Hepatocyte (in vitro differentiated cells): ENCODE data around the gene AKT1. TPM values are rescaled to one million over a fixed set of nuclear protein-coding genes. Genes with fewer than 3 reads are reported as not detected.

Experiments
- DNase-seq: peaks from one replicate; pipeline ENCODE4 v3.0.0-alpha.2; 2016; ENCODE audit warnings: low spot score
- H2AFZ ChIP-seq: fragments of 200-600 bp; sonication (generic); 2 replicates; pipeline ENCODE4 v1.6.0; 2016; ENCODE audit warnings: antibody characterized with exemption, mild to moderate bottlenecking
- H3K27ac ChIP-seq: fragments of 200-600 bp; sonication (generic); 2 replicates; pipeline ENCODE4 v1.5.1; 2016; ENCODE audit warnings: mild to moderate bottlenecking
- H3K27me3 ChIP-seq: fragments of 200-600 bp; sonication (generic); 2 replicates; pipeline ENCODE4 v1.6.1; 2016
- H3K36me3 ChIP-seq: fragments of 200-600 bp; sonication (generic); replicated peaks from 2 replicates; pipeline ENCODE4 v1.5.1; 2016; ENCODE audit warnings: low read depth; ENCODE audit not compliant: insufficient read depth
- H3K4me1 ChIP-seq: fragments of 200-600 bp; sonication (generic); 2 replicates; pipeline ENCODE4 v1.5.1; 2016; ENCODE audit warnings: mild to moderate bottlenecking, moderate library complexity; ENCODE audit not compliant: insufficient read depth
- H3K4me2 ChIP-seq: fragments of 200-600 bp; sonication (generic); 2 replicates; pipeline ENCODE4 v1.6.0; 2016
- H3K4me3 ChIP-seq: fragments of 200-600 bp; sonication (generic); 2 replicates; pipeline ENCODE4 v1.5.1; 2016; ENCODE audit warnings: mild to moderate bottlenecking
- H3K79me2 ChIP-seq: fragments of 200-600 bp; sonication (generic); 2 replicates; pipeline ENCODE4 v1.6.0; 2017; ENCODE audit warnings: mild to moderate bottlenecking
- H3K9me2 ChIP-seq: fragments of 200-600 bp; sonication (generic); replicated peaks from 2 replicates; pipeline ENCODE4 v1.6.0; 2017; ENCODE audit warnings: mild to moderate bottlenecking; ENCODE audit not compliant: insufficient read depth
- H3K9me3 ChIP-seq: fragments of 200-600 bp; sonication (generic); 2 replicates; pipeline ENCODE4 v1.5.1; 2016; ENCODE audit warnings: low read depth, mild to moderate bottlenecking
- H4K20me1 ChIP-seq: fragments of 200-600 bp; sonication (generic); 2 replicates; pipeline ENCODE4 v1.6.0; 2016; ENCODE audit warnings: mild to moderate bottlenecking; ENCODE audit not compliant: insufficient read depth, poor library complexity, severe bottlenecking
- EZH2 ChIP-seq: fragments of 200-600 bp; sonication (generic); IDR thresholded peaks from 2 replicates; pipeline ENCODE4 v1.6.1; 2016; ENCODE audit warnings: antibody characterized with exemption, mild to moderate bottlenecking, borderline replicate concordance
- EZH2phosphoT487 ChIP-seq: fragments of 200-600 bp; sonication (generic); IDR thresholded peaks from one replicate; pipeline ENCODE4 v1.6.1; 2018; ENCODE audit warnings: antibody characterized with exemption, mild to moderate bottlenecking, low read depth, moderate library complexity; ENCODE audit not compliant: unreplicated experiment, severe bottlenecking
- whole genome bisulfite sequencing: methylation state at CpG from one replicate; pipeline ENCODE4 v1.1.6; 2016; ENCODE audit warnings: low lambda C conversion rate; ENCODE audit errors: missing lambda C conversion rate; 5-methylcytosine and 5-hydroxymethylcytosine counted together
- polyA plus RNA-seq: library from polyadenylated mRNA; unstranded; fragments of >200 nt; fragmentation: Nextera tagmentation; extraction: Ambion mirVana; gene quantifications from 2 replicates; pipeline ENCODE4 v1.2.1, GENCODE V29; 2016
- total RNA-seq: library from RNA; depleted of rRNA; stranded (reverse); fragments of >200 nt; gene quantifications from 2 replicates; pipeline ENCODE4 v1.2.3, GENCODE V29; 2014
- TF ChIP-seq, protein P1 (sequence below): fragments of 200-600 bp; sonication (generic); IDR thresholded peaks from 2 replicates; pipeline ENCODE4 v1.5.1; 2016; ENCODE audit warnings: antibody characterized with exemption, mild to moderate bottlenecking; ENCODE audit not compliant: poor library complexity

AKT1 gene
- total and polyA plus RNA-seq, 2 experiments from 2014 or later: 124 to 159 TPM

DNA sequence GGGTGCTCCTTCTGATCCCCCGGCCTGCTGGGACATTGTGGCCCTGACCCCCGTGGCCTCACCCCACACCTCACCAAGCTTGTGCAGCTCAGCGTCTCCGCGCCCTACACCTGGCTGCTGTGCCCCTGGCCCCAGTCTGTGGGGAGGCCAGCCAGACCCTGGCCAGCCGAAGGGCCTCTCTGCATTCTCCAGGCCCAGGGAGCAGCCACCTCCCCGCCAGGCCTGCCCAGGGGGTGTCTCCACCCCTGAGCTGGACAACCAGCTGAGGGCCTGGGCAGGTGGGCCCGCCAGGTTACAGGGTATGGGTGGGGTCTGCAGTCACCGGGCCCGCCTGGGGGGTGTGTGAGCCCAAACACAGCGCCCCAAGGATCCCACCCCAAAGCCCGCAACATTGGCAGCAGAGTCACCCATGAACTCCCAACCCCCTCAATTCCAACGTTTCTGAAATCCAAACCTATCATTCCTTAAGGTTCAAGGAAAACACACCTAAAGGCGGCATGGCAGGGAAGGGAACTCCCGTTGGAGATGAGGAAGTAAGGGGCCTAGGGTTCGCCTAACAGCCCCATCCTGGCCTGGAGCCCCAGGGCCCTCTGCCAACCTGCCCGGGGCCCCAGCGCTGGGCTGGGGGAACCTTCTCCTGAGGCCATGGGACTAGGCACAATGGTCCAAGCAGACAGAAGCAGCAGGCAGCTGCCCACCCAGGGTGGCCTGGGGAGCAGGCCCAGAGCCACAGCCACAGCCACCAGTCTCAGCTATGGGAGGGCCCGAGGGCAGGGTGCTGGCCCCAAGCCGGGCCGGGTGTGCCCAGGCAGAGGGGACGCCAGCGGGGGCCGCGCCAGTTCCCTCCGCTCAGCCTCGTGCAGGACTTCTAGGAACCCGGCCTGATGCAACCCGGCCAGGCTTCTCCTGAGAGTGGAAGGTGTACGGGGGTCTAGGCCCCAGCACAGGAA, 8.5 kb downstream of the AKT1 start:
- Histone ChIP-seq H3K9me2 (no peaks in the 10 kb centered on the region), H3K79me2 (peaks cover 66% of the 10 kb centered on the region), H3K27ac (no peak overlapping the region), H3K9me3 (no peaks in the 10 kb centered on the region), H4K20me1 (peaks cover 62% of the 10 kb centered on the region), H3K4me2 (no peak overlapping the region), H3K27me3 (no peaks in the 10 kb centered on the region), H3K4me3 (no peak overlapping the region), H3K4me1 (no peaks in the 10 kb centered on the region), H3K36me3 (no peaks in the 10 kb centered on the region), H2AFZ (no peak overlapping the region)
- WGBS: 95% methylated on average over 29 of the region's 30 CpGs
- TF ChIP-seq, protein P1, sequence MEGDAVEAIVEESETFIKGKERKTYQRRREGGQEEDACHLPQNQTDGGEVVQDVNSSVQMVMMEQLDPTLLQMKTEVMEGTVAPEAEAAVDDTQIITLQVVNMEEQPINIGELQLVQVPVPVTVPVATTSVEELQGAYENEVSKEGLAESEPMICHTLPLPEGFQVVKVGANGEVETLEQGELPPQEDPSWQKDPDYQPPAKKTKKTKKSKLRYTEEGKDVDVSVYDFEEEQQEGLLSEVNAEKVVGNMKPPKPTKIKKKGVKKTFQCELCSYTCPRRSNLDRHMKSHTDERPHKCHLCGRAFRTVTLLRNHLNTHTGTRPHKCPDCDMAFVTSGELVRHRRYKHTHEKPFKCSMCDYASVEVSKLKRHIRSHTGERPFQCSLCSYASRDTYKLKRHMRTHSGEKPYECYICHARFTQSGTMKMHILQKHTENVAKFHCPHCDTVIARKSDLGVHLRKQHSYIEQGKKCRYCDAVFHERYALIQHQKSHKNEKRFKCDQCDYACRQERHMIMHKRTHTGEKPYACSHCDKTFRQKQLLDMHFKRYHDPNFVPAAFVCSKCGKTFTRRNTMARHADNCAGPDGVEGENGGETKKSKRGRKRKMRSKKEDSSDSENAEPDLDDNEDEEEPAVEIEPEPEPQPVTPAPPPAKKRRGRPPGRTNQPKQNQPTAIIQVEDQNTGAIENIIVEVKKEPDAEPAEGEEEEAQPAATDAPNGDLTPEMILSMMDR: no peak
- no peak for TF ChIP-seq EZH2
- TF ChIP-seq EZH2phosphoT487: no peak
- DNase-seq: no peak

DNA sequence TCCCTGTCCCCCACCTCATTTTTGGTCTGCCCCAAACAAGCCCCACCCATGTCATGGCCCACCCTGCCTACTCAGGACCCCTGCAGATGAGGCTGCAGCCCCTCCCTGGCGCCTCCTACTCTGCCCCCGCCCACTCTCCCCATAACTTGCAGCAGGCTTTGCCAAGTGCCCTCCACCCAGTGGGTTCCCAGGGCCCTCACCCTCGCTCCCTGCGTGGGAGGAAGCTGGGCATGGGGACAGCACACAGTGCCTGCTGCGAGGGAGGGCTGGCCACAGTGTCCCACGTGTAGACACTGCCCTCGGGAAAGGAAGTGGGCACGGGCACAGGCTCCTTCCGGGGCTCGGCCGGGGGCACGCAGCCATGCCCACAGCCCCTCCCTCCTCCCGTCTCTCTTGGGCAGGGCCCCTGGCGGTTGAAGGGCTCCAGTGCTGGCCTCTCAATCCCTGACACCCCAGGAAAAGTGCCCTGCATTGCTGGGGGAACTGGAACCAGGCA, 9.4 kb downstream of the AKT1 start:
- DNase-seq: no peak
- no peaks in the 10 kb centered on the region for H3K36me3 ChIP-seq
- H3K79me2 ChIP-seq: peaks cover 57% of the 10 kb centered on the region
- no peaks in the 10 kb centered on the region for H3K27me3 ChIP-seq
- H4K20me1 ChIP-seq: peaks cover 53% of the 10 kb centered on the region
- WGBS: 93% methylated on average over 10 of the region's 14 CpGs
- TF ChIP-seq EZH2: no peak
- TF ChIP-seq, protein P1: no peak
- TF ChIP-seq EZH2phosphoT487: no peak
- no peak overlapping the region for H3K27ac ChIP-seq
- no peaks in the 10 kb centered on the region for H3K4me1 ChIP-seq
- no peaks in the 10 kb centered on the region for H3K9me3 ChIP-seq
- no peaks in the 10 kb centered on the region for H3K9me2 ChIP-seq
- H3K4me2 ChIP-seq: no peak overlapping the region
- no peak overlapping the region for H3K4me3 ChIP-seq
- H2AFZ ChIP-seq: no peak overlapping the region

DNA sequence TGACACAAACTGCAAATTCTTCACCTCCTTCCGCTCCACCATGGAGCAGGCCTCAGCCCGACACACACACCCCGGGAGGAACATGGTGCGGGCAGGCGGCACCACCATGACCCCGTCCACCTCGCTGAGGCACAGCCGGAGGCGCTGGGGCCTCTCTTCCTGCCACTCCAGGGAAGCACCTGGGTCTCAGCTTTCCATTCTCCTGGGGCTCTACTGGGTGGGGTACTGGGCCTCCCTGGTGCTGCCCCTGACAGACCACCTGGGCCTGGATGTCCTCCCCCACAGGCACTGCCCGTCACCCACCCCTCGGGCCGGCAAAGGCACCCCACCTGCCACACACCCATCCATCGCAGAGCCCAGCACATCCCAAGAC, 9.9 kb downstream of the AKT1 start:
- Histone ChIP-seq H2AFZ (no peak overlapping the region), H3K27ac (no peak overlapping the region), H3K27me3 (no peaks in the 10 kb centered on the region), H3K79me2 (peaks cover 53% of the 10 kb centered on the region), H3K36me3 (no peaks in the 10 kb centered on the region), H4K20me1 (peaks cover 50% of the 10 kb centered on the region), H3K4me1 (no peaks in the 10 kb centered on the region), H3K4me3 (no peak overlapping the region), H3K9me3 (no peaks in the 10 kb centered on the region), H3K4me2 (no peak overlapping the region), H3K9me2 (no peaks in the 10 kb centered on the region)
- no peak for DNase-seq
- no peak for TF ChIP-seq EZH2phosphoT487
- TF ChIP-seq EZH2: no peak
- TF ChIP-seq, protein P1: no peak
- WGBS: 91% methylated on average over 12 of the region's 13 CpGs
